Muscle of leg (tissue), 11 donors: ENCODE measurements around the gene COPS9. TPM values are rescaled to one million over a fixed set of nuclear protein-coding genes. Genes with fewer than 3 reads are reported as not detected.

Source experiments
- DNase-seq: peaks from one replicate; pipeline ENCODE4 v3.0.0; 2013
- H3K27ac ChIP-seq: one replicate; pipeline ENCODE4 v1.5.1; 2013; ENCODE audit warnings: mild to moderate bottlenecking, low read length, control low read depth
- H3K27me3 ChIP-seq: one replicate; pipeline ENCODE4 v1.6.1; 2013; ENCODE audit warnings: low read length; ENCODE audit not compliant: control insufficient read depth, insufficient read depth
- H3K36me3 ChIP-seq: one replicate; pipeline ENCODE4 v1.6.1; 2013; ENCODE audit warnings: low read length; ENCODE audit not compliant: control insufficient read depth, insufficient read depth
- H3K4me1 ChIP-seq: one replicate; pipeline ENCODE4 v1.6.1; 2013; ENCODE audit warnings: low read length; ENCODE audit not compliant: control insufficient read depth, insufficient read depth
- H3K4me3 ChIP-seq: one replicate; pipeline ENCODE4 v1.5.1; 2013; ENCODE audit warnings: low read length, control low read depth
- H3K9me3 ChIP-seq: replicated peaks from 2 replicates; pipeline ENCODE4 v1.6.1; 2013; ENCODE audit warnings: low read depth, low read length; ENCODE audit not compliant: control insufficient read depth
- WGBS: methylation state at CpG from one replicate; pipeline ENCODE4 v1.1.5; 2013; ENCODE audit warnings: missing lambda C conversion rate; ENCODE audit not compliant: insufficient coverage; 5-methylcytosine and 5-hydroxymethylcytosine counted together
- polyA plus RNA-seq, 8 donors: library from polyadenylated mRNA; unstranded; fragments of 120-200 nt; gene quantifications; one replicate each; pipeline versions ENCODE4 v1.2.1 to v1.2.3, GENCODE V29; 2013; ENCODE audit warnings: inconsistent platforms in 1 of 8, low replicate concordance in 1 of 8; ENCODE audit not compliant: insufficient read length in 8 of 8, insufficient read depth in 1 of 8
- total RNA-seq: library from RNA; stranded (reverse); fragments of 120-200 nt; gene quantifications from one replicate; pipeline ENCODE4 v1.2.4, GENCODE V29; 2013

COPS9 gene
- total and polyA plus RNA-seq, 9 donors: 88.6 to 210 (median 108) TPM

DNA sequence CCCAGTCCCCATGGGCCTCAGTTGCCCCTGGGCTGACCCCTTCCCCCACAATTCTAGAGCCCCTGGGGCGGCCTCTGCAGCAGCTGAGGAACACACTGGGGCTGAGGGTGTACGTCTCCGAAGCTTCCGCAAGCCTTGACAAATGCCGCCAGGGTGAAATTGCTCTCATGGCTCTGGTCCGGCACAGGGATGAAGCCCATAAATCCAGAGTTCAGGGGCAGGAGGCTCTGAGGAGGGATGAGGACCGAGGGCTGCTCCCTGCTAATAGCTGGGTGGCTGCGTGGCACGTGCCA, 31.4 kb upstream of the COPS9 start:
- no peaks in the 10 kb centered on the region for H3K9me3 ChIP-seq
- H3K27me3 ChIP-seq: peaks cover 15% of the 10 kb centered on the region
- 68% methylated on average over 9 of the region's 9 CpGs for WGBS
- H3K36me3 ChIP-seq: no peaks in the 10 kb centered on the region
- DNase-seq: no peak
- H3K27ac ChIP-seq: no peak overlapping the region
- peaks cover 3% of the 10 kb centered on the region for H3K4me1 ChIP-seq
- no peak overlapping the region for H3K4me3 ChIP-seq

DNA sequence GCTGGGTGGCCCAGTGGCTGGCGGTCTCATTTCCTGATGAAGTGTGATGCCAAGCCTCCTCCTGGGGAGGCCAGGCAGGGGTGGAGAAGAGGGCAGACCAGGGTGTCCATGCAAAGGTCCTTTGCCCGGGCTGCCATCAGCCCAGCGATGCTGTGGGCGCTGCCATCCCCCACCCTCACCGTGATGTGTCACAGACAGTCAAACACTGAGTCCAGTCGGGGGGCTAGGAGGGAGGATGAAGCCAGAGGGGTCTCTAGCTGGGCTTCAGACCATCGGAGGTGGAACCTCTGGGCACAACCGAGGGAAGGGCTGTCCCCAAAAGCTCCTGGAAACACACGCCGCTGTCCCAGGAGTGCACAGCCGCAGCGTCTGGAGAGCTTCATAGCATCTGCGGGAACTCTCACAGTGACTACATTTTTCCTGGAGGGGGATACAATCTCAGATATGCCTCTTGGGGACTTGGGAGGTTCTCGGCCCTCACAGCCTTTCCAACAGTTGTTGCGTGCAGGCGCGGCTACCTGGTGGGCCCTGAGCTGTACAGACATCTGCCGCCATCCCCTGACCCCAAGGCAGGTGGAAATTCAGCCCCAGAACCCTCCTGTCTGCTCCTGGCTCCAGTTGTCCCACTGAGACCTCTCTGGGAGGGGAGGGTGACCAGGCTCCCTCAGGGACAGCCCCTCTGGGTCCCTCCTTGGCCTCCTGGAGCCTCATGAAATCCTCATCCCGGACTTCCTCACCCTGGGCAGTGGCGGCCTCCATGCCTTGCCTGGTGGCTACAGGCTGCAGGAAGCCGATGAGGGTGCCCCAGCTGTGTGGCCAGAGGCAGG, 30.9 kb upstream of the COPS9 start:
- H3K27ac ChIP-seq: no peak overlapping the region
- H3K27me3 ChIP-seq: peaks cover 13% of the 10 kb centered on the region
- no peak for DNase-seq

DNA sequence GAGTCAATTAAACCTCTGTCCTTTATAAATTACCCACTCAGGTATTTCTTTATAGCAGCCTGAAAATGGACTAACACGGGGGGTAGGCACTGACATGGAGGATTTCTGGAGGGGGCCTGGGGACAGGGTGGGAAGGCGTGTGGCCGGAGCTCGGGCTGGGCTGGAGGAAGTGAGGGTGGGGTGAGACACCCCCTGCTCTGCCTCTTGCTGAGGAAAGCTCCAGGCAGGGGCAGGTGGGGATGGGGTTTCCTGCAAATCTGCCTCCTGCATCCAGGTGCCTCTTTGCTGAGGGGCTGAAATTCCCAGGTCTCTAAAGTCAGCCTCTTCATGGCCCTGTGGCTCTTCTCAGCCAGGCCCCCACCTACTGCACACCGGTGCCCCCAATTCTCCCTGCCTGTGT, 30.1 kb upstream of the COPS9 start:
- H3K36me3 ChIP-seq: no peaks in the 10 kb centered on the region
- 55% methylated on average over 3 of the region's 5 CpGs for WGBS
- H3K9me3 ChIP-seq: no peaks in the 10 kb centered on the region
- H3K4me3 ChIP-seq: no peak overlapping the region
- peaks cover 3% of the 10 kb centered on the region for H3K4me1 ChIP-seq
- no peak overlapping the region for H3K27ac ChIP-seq
- DNase-seq: no peak
- peaks cover 8% of the 10 kb centered on the region for H3K27me3 ChIP-seq

More for the DNA sequence above, 30.9 kb upstream of the COPS9 start:
- H3K9me3 ChIP-seq: no peaks in the 10 kb centered on the region
- H3K4me1 ChIP-seq: peaks cover 3% of the 10 kb centered on the region
- no peaks in the 10 kb centered on the region for H3K36me3 ChIP-seq
- no peak overlapping the region for H3K4me3 ChIP-seq
- WGBS: 75% methylated on average over 18 of the region's 21 CpGs

DNA sequence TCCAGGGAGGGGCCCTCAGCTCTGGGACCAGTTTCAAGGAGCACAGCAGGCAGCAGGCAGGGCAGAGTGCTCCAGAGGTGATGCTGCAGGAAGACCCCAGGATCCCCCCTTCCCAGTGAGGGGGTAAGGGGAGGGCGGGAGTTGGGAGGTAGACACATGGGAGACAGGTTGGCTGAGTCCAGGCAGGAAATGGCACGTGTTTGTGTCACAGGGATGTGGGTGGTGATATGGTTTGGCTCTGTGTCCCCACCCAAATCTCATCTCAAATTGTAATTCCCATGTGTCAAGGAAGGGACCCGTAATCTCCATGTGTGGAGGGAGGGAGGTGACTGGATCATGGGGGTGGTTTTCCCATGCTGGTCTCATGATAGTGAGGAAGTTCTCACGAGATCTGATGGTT, 29.6 kb upstream of the COPS9 start:
- peaks cover 8% of the 10 kb centered on the region for H3K27me3 ChIP-seq

DNA sequence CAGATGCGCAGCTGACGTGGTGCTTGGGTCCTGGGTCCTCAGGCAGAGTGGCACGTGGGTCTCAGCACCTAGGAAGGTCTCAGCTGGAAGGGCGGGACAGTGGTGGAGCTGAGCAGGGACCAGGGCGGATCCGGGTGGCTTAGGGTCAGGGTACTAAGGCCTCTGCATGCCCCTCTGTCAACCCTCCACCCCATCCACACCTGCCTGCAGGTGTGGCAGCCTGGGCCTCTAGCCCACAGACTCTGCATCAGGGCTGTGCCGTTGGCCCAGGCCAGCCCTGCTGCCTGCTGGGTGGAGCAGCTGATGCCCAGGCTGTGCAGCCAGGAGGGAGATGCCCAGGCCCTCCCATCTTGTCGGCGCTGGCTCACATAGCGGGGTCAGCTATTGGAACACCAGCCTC, 28.9 kb upstream of the COPS9 start:
- WGBS: 84% methylated on average over 7 of the region's 10 CpGs
- H3K36me3 ChIP-seq: no peaks in the 10 kb centered on the region
- H3K27ac ChIP-seq: no peak overlapping the region
- H3K27me3 ChIP-seq: peaks cover 8% of the 10 kb centered on the region
- no peak overlapping the region for H3K4me3 ChIP-seq
- H3K4me1 ChIP-seq: no peaks in the 10 kb centered on the region
- H3K9me3 ChIP-seq: no peaks in the 10 kb centered on the region
- no peak for DNase-seq

More for the DNA sequence above, 29.6 kb upstream of the COPS9 start:
- no peak overlapping the region for H3K4me3 ChIP-seq
- H3K9me3 ChIP-seq: no peaks in the 10 kb centered on the region
- no CpG with 5 or more reads among the region's 4 CpGs for WGBS
- H3K36me3 ChIP-seq: no peaks in the 10 kb centered on the region
- peaks cover 3% of the 10 kb centered on the region for H3K4me1 ChIP-seq
- DNase-seq: no peak
- no peak overlapping the region for H3K27ac ChIP-seq

DNA sequence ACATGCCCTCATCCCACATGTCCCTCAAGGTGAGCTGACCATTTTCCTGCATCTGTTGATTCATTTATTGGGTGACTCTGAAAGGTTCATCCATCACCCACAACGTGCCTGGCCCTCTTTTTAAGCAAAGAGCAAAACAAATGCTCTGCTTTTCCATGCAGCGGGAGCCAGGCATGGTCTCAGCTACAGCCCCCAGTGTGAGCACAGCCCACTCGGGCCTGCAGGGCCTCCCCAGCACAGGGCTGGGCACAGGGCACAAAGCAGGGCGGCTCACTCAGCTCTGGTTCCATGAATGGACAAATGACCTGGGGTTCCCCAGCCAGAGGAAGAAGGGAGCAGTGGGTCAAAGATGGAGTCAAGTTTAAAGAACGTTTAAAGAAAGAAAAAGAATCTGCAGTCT, 28.5 kb upstream of the COPS9 start:
- Histone ChIP-seq H3K36me3 (no peaks in the 10 kb centered on the region), H3K4me1 (no peaks in the 10 kb centered on the region), H3K9me3 (no peaks in the 10 kb centered on the region), H3K27ac (no peak overlapping the region), H3K4me3 (no peak overlapping the region), H3K27me3 (peaks cover 8% of the 10 kb centered on the region)
- WGBS: 63% methylated on average over 4 of the region's 5 CpGs
- no peak for DNase-seq

DNA sequence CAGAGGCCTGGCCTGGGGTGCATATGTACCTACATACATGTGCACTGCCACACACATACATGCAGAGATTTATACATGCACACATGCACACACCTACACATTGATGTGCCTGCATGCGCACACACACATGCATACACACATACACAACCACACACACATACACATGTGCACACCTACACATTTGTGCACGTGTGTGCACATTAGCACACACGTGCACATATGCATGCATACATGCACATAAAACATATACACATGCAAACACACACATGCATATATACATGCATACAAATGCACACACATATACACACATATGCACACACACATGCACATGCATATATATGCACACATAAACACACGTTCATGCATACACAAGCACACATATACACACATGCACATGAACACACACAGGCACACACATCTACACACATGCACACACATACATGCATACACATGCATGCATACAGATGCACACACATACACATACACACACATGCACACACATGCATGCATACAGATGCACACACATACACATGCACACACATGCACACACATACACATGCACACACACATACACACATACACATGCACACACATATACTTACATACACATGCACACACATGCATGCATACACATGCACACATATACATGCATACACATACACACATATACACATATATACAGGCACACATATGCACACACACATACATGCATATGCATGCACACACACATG, 27.9 kb upstream of the COPS9 start:
- Histone ChIP-seq H3K36me3 (no peaks in the 10 kb centered on the region), H3K4me1 (no peaks in the 10 kb centered on the region), H3K27ac (no peak overlapping the region), H3K27me3 (peaks cover 8% of the 10 kb centered on the region), H3K9me3 (no peaks in the 10 kb centered on the region), H3K4me3 (no peak overlapping the region)
- DNase-seq: no peak
- 90% methylated on average over 4 of the region's 4 CpGs for WGBS

DNA sequence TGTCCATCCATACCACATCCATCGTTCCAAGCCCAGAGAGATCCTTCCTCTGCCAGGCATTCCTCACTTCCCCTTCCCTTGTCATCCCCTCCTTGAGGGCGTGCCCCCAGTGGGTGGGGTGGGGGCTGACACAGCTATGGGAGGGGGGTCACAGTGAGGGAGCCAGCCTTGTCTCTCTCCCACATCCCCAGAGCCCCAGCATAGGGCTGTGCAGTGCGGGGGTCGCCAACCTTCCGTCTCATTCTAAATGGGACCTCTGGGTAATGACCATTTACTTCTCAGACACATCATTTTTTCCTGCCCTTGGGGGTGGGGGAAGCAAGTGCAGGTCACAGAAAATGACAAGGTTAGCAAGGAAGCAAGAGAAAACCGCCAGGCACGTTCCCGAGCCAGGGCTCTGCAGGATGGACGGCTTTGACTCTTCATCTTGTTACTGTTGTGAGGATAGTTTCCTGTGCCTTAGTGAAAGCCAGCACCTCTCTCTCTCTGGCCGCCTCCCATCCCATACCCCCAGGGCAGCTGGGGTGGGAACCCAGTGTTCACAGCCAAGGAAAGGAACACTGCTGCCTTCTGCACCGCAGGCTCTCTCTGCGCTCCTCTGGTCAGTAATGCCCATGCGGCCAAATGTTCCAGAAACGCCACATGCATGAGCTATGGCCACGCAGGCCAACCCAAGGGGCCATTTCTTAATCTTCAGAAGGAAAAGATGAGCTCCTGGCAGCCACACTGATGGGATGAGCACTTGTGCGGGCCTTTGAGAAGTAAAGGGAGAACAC, 27.0 kb upstream of the COPS9 start:
- no peaks in the 10 kb centered on the region for H3K4me1 ChIP-seq
- H3K9me3 ChIP-seq: no peaks in the 10 kb centered on the region
- H3K4me3 ChIP-seq: no peak overlapping the region
- H3K36me3 ChIP-seq: no peaks in the 10 kb centered on the region
- H3K27ac ChIP-seq: no peak overlapping the region
- peaks cover 8% of the 10 kb centered on the region for H3K27me3 ChIP-seq
- DNase-seq: no peak
- 71% methylated on average over 11 of the region's 16 CpGs for WGBS

DNA sequence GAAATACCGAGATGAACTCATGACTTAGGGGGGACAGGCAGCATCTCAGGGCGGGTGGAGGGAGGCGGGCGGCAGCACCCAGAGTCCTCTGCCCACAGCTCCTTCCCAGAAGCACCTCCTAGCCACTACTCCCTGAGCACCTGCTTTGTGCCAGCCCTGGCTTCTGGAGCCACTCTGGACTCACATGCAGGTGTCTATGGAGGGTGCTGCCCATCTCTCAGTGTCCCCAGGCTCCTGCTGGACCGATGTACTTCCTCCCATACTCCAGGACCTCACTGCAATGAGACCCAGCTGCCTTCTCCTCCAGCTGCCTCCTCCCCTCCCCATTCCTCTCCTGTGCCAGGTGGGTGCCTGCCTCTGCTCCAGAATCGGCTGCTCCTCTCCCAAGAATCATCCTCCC, 26.4 kb upstream of the COPS9 start:
- no peaks in the 10 kb centered on the region for H3K9me3 ChIP-seq
- H3K27ac ChIP-seq: no peak overlapping the region
- no peak for DNase-seq
- H3K4me1 ChIP-seq: no peaks in the 10 kb centered on the region
- H3K4me3 ChIP-seq: no peak overlapping the region
- peaks cover 8% of the 10 kb centered on the region for H3K27me3 ChIP-seq
- no peaks in the 10 kb centered on the region for H3K36me3 ChIP-seq
- 40% methylated on average over 2 of the region's 6 CpGs for WGBS

DNA sequence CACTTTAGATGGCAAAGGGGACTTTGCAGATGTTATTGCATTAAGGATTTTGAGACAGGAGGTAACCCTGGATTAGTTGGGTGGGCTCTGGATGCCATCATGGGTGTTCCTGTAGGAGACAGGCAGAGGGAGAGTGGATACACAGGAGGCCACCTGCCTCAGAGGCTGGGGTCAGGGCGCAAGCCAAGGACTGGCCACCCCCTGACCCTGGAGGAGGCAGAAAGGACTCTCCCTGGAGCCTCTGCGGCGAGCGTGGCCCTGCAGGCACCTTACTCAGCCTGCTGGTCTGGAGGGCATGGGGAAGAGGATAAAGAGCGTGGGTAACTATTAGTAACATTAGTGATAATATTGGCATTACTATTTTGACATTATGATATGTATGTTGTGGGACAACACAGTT, 25.9 kb upstream of the COPS9 start:
- H3K36me3 ChIP-seq: no peaks in the 10 kb centered on the region
- no peaks in the 10 kb centered on the region for H3K4me1 ChIP-seq
- no peaks in the 10 kb centered on the region for H3K9me3 ChIP-seq
- 100% methylated on average over 1 of the region's 5 CpGs for WGBS
- no peak overlapping the region for H3K4me3 ChIP-seq
- H3K27ac ChIP-seq: no peak overlapping the region
- no peak for DNase-seq
- H3K27me3 ChIP-seq: peaks cover 4% of the 10 kb centered on the region
